IPS-15b (cell line): ENCODE data around the gene OVCA2.

Experiments
- H3K27me3 ChIP-seq: one replicate; pipeline ENCODE4 v1.6.1; 2013; ENCODE audit warnings: low read length; ENCODE audit not compliant: control insufficient read depth, insufficient read depth
- H3K36me3 ChIP-seq: one replicate; pipeline ENCODE4 v1.6.1; 2013; ENCODE audit warnings: low read length; ENCODE audit not compliant: control insufficient read depth, insufficient read depth
- H3K4me1 ChIP-seq: one replicate; pipeline ENCODE4 v1.6.1; 2013; ENCODE audit warnings: mild to moderate bottlenecking, low read length; ENCODE audit not compliant: control insufficient read depth, insufficient read depth
- H3K4me3 ChIP-seq: one replicate; pipeline ENCODE4 v1.5.1; 2013; ENCODE audit warnings: low read depth, low read length
- H3K9ac ChIP-seq: one replicate; pipeline ENCODE4 v1.6.1; 2013; ENCODE audit warnings: low read depth, mild to moderate bottlenecking, low read length
- H3K9me3 ChIP-seq: one replicate; pipeline ENCODE4 v1.6.1; 2013; ENCODE audit warnings: mild to moderate bottlenecking, low read length; ENCODE audit not compliant: control insufficient read depth, insufficient read depth

OVCA2 gene

GRCh38 chr17:2028234-2028614, 13.6 kb upstream of the OVCA2 start:
- H3K9me3 ChIP-seq: no peaks in the 10 kb centered on the region
- peaks cover 61% of the 10 kb centered on the region for H3K27me3 ChIP-seq
- no peak overlapping the region for H3K4me3 ChIP-seq
- no peaks in the 10 kb centered on the region for H3K36me3 ChIP-seq
- peaks cover 4% of the 10 kb centered on the region for H3K4me1 ChIP-seq
- no peak overlapping the region for H3K9ac ChIP-seq

GRCh38 chr17:2028737-2029136, 13.1 kb upstream of the OVCA2 start:
- peaks cover 58% of the 10 kb centered on the region for H3K27me3 ChIP-seq
- H3K4me1 ChIP-seq: peaks cover 2% of the 10 kb centered on the region
- no peaks in the 10 kb centered on the region for H3K9me3 ChIP-seq
- no peak overlapping the region for H3K9ac ChIP-seq
- H3K4me3 ChIP-seq: no peak overlapping the region
- peaks cover 3% of the 10 kb centered on the region for H3K36me3 ChIP-seq

DNA sequence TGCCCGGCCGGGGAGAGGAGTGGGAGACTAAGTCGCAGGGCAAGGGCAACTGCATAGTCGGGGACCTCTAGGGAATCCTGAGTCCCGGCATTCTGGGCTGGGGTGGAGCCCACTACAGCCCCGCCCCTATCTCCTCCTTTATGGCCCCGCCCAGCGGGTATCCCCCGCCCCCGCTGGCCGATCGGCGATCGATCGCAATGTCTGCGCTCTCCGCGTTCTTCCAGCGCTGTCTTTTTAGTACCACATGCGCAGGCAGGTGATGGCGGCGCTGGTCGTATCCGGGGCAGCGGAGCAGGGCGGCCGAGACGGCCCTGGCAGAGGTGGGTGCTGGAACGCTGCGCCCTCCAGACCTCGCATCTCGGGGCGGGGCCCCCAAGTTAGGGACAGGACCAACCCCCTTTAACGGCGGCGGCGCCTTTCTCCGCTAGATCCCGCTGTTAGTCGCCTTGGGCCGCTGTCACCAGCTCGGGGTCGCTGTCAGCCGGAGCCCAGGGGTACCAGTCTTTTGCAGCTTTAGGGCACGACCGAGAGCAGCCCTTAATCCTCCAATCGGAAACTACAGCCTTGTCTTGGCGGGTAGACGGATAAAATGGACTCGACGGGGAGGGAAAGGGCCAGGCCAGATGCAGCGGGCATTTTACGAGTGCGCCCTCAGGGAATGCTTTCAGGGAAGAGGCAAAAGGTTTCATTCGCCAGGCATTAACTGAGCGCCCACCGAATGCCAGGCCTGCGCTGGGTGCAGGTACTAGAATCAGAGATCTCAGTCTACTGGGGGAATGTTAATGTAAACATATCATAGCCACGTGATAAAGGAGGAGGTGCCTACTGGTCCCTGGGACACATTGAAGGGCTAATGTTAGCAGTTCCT, 11.7 kb upstream of the OVCA2 start, which contains the start of gene DPH1:
Gene DPH1 (plus strand): TSS at position 243 of the 868 bp plus-strand sequence. CDS start 17 bp downstream, at position 260.
- peaks cover 4% of the 10 kb centered on the region for H3K36me3 ChIP-seq
- peaks cover 44% of the 10 kb centered on the region for H3K27me3 ChIP-seq
- no peaks in the 10 kb centered on the region for H3K9me3 ChIP-seq
- H3K9ac ChIP-seq: peak within 1 kb of the TSS; percentile 24
- peaks cover 2% of the 10 kb centered on the region for H3K4me1 ChIP-seq
- peak within 1 kb of the TSS; percentile 99 for H3K4me3 ChIP-seq

DNA sequence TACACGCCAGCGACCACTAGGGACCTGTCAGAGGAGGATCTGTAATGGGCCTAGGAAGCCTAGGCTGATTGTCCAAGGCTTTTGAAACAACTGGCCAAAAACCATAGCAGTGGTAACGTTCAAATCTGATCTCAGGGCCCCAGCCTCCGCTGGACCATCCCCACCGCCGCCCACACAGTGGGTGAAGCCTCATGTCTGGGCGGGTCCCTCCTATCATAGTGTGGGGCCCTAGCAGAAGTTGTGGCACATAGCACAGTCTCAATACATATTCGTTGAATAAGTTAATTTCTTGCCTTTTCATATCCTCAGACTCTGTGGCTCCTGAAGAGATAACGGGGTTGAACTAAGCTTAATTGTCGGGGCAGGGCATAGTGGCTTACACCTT, 11.1 kb upstream of the OVCA2 start:
- peaks cover 38% of the 10 kb centered on the region for H3K27me3 ChIP-seq
- no peak overlapping the region for H3K9ac ChIP-seq
- no peaks in the 10 kb centered on the region for H3K9me3 ChIP-seq
- peaks cover 4% of the 10 kb centered on the region for H3K36me3 ChIP-seq
- H3K4me3 ChIP-seq: peak overlapping the region; percentile 99
- peaks cover 2% of the 10 kb centered on the region for H3K4me1 ChIP-seq

DNA sequence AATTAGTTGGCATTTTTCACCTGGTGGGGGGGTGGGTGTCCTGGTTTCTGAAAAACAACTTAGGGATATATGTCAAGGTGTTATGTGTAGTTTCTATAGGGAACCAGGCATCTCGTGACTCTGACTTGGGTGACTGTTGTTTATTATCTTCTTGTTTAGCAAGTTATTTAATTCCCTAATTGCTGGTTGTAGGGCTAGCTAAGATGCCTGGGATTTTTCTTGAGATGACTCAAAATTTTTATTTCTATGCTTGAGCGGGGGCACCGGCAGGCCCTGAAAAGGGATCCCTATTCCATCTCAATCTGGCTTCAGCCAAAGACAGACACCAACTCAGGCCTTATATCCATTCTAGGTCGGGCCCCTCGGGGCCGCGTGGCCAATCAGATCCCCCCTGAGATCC, 8.7 kb upstream of the OVCA2 start:
- Histone ChIP-seq H3K27me3 (peaks cover 16% of the 10 kb centered on the region), H3K9me3 (no peaks in the 10 kb centered on the region), H3K36me3 (peaks cover 7% of the 10 kb centered on the region), H3K4me3 (no peak overlapping the region), H3K9ac (no peak overlapping the region), H3K4me1 (peaks cover 2% of the 10 kb centered on the region)

- Histone ChIP-seq H3K9ac (no peak overlapping the region), H3K4me3 (no peak overlapping the region), H3K27me3 (peaks cover 6% of the 10 kb centered on the region), H3K36me3 (peaks cover 7% of the 10 kb centered on the region), H3K9me3 (no peaks in the 10 kb centered on the region), H3K4me1 (peaks cover 2% of the 10 kb centered on the region)
Measured at GRCh38 chr17:2034157-2034556, 7.7 kb upstream of the OVCA2 start.

GRCh38 chr17:2034806-2035540, 6.8 kb upstream of the OVCA2 start:
- Histone ChIP-seq H3K9me3 (no peaks in the 10 kb centered on the region), H3K9ac (no peak overlapping the region), H3K4me1 (peaks cover 2% of the 10 kb centered on the region), H3K27me3 (peaks cover 1% of the 10 kb centered on the region), H3K36me3 (peaks cover 7% of the 10 kb centered on the region), H3K4me3 (no peak overlapping the region)

GRCh38 chr17:2035541-2036488, 6.0 kb upstream of the OVCA2 start:
- H3K4me3 ChIP-seq: no peak overlapping the region
- no peak overlapping the region for H3K9ac ChIP-seq
- no peaks in the 10 kb centered on the region for H3K9me3 ChIP-seq
- peaks cover 2% of the 10 kb centered on the region for H3K4me1 ChIP-seq
- peaks cover 7% of the 10 kb centered on the region for H3K36me3 ChIP-seq
- H3K27me3 ChIP-seq: peaks cover 2% of the 10 kb centered on the region

GRCh38 chr17:2037155-2037554, 4.7 kb upstream of the OVCA2 start:
- no peak overlapping the region for H3K4me3 ChIP-seq
- peaks cover 5% of the 10 kb centered on the region for H3K27me3 ChIP-seq
- H3K4me1 ChIP-seq: no peaks in the 10 kb centered on the region
- H3K9ac ChIP-seq: no peak overlapping the region
- peaks cover 7% of the 10 kb centered on the region for H3K36me3 ChIP-seq
- H3K9me3 ChIP-seq: no peaks in the 10 kb centered on the region

- Histone ChIP-seq H3K4me1 (no peaks in the 10 kb centered on the region), H3K9me3 (no peaks in the 10 kb centered on the region), H3K36me3 (peaks cover 4% of the 10 kb centered on the region), H3K9ac (no peak overlapping the region), H3K4me3 (no peak overlapping the region), H3K27me3 (peaks cover 5% of the 10 kb centered on the region)
Measured at GRCh38 chr17:2040219-2040827, 1.5 kb upstream of the OVCA2 start.
